ENCODE measurements around the gene PTPN3.

The PTPN3 gene

DNA sequence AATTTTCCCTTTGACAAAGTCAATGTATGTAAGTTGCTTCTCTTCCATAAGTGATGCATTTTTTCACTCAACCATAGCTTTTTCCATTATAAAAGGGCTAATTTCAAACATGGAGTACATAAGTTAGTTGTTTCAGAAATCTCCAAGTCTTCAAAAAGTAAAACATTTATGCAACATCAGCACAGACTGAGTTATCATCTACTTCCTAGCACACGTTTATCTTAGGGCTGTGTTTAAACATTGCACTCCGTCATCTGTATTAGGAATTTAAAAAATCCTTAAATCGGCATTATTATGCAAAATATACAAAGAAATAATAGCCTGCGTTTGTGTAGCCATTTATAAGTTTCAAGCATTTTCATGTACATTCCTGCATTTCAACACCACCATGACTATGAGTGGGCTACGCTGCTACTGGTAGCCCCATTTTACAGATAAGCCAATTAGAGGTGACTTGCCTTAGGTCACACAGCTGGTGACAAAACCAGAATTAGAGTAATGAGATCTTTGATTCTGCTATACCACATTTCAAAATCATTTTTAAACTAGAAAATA lies 43.4 kb downstream of the PTPN3 start:
- no peak for DNase-seq (ENCODE audit: low read depth in 3 of 3, low spot score in 1 of 3)

DNA sequence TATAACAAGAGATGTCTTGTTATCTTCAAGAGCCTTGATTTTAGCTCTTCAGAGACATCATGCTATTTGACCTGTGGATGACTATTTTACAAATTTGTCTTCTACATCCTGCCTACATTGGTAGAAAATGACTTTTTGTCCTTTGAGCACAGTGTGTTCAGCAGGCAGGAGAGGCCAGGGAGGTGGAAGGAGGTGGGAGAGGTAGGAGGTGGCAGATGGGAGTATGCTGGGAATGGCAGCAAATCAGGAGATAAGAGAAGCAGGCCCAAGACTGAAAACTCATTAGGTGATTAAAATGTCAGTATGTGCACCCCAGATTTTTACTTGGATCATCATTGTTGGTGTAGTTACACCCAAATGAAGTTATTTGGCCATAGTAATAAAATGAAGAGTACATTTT lies 44.1 kb downstream of the PTPN3 start:
- no peak for DNase-seq (ENCODE audit: low read depth in 3 of 3, low spot score in 1 of 3)

GRCh38 chr9:109453210-109453842 lies 44.8 kb downstream of the PTPN3 start:
- no peak for DNase-seq (ENCODE audit: low read depth in 3 of 3, low spot score in 1 of 3)

DNA sequence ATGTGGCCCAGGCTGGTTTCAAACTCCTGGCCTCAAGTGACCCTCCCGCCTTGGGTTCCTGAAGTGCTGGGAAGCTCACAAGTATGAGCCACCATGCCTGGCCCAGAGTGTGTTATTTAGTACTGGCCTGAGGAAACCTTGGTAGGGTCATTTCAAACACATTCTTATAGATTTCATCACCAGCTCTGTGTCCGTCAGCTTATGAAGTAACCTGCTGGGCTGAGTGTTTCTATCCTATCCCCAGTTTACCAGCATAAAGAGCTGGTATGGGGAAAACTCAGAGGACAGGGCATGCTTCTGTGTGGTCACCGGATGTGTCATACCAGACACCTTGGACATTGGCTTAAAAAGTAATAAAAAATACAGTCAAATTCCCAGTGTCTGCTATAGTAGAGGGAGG lies 45.3 kb downstream of the PTPN3 start:
- DNase-seq (ENCODE audit: low read depth in 3 of 3, low spot score in 1 of 3): no peak

DNA sequence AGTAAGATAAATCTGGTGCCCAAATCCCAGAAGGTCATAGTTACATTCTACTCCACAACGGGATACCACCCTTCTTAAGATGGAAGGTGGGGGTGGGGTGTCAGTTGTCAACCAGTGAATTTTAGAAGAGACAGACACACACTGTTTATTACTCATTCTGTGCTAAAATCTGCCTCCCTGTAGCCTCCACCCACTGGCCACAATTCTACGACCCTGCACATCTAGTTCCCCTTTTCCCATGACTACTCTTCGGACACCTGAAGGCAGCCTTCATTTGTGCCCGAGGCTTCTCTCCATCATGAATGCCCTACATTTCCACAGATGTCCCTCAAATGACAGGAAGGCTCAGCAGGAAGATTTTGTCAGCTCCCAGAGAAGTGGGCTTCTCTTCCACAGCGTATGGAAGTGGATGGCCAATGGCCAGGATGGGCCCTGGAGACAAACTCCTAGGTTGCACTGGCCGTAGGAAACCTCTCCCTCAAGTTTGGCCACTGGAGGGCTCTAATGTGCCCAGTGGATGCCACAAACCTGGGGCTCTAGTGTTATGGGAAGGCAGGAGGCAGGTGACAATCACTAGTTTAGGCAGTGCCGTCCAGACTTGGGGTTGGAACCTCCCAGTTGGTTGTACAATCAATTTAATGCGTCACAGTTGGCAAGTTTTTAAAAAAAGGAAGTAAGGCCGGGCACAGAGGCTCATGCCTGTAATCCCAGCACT lies 46.6 kb downstream of the PTPN3 start:
- no peak for DNase-seq (ENCODE audit: low read depth in 3 of 3, low spot score in 1 of 3)

GRCh38 chr9:109450346-109450745 lies 47.8 kb downstream of the PTPN3 start:
- no peak for DNase-seq (ENCODE audit: low read depth in 3 of 3, low spot score in 1 of 3)

- no peak for DNase-seq (ENCODE audit: low read depth in 3 of 3, low spot score in 1 of 3)
These were observed 48.9 kb downstream of the PTPN3 start for GRCh38 chr9:109449036-109449798.

- DNase-seq (ENCODE audit: low read depth in 3 of 3, low spot score in 1 of 3): no peak
These were observed 49.9 kb downstream of the PTPN3 start for GRCh38 chr9:109448223-109448622.

DNA sequence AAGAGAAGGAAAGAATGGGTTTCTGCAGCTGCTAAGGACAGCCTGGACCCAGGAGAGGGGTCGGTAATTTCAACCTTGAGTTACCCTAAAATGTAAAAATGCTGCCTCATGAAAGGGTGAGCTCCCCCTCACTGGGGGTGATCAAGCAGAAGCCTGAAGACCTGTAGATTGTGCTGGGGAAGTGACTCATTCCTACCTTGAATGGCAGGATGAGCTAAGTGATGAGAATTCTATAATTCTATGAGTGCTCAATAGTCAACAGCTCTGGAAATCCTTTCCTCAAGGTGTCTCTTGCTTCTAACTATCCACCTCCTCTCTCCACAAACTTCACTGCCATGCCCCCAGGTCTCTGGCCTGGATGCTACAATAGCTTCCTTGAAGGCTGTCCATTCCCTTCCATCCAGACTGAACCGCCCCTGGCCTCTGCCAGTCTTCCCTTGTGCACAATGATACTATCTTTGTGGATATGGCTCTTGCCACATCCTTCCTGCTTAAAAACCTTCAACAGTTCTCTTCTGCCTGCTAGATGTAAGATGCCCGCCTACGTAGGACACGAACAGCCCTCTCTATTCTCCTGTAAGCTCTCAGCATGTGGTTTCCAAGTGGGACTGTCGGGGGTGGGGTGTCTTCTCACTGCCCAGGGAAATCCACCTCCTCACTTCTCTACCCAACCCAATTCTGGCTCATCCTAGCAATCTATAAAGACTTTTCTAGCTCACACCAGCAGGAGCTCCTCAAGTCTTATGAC lies 50.6 kb downstream of the PTPN3 start:
- DNase-seq (ENCODE audit: low read depth in 3 of 3, low spot score in 1 of 3): no peak

DNA sequence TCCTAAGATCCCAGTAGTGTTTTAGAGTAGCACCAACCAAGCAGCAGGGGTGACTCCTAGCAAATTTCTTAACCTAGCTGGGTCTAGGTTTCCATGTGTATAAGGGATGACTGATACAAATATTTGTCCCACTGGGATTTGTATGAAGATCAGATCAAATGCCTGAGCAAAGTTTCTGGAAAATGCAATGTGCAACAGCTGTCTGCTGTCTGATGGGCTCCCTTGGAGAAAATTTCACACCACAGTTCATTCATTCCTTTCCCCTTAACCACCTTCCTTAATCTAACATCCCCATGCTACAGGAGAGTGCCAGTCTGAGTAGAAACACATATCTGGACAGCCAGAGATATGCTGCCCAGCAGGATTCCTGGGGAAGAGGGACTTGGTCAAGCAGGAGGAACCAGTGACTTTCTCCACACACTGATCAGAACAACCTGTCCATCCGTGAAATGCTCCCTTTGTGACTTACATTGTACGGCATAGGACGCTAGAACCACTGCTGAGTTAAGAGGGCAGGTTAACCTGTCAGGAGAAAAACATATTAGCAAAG lies 53.3 kb downstream of the PTPN3 start:
- no peak for DNase-seq (ENCODE audit: low read depth in 3 of 3, low spot score in 1 of 3)

DNA sequence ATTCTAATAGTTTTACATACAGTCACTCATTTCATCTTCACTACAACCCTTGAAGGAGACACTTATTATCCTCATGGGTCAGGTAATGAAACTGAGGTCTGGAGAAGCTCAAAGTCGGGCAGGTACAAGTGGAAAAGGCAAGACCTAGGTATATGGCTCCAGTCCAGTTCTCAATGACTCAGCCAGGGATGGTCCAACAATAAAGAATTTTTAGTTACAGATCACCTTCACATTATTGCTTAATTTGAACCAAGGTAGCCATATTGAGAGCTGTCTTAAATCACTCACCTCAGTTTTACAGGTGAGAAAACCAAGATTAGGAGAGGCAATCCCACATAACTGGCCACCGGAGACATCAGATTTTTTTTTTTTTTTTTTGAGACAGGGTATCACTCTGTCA lies 55.4 kb downstream of the PTPN3 start:
- no peak for DNase-seq (ENCODE audit: low read depth in 3 of 3, low spot score in 1 of 3)

DNA sequence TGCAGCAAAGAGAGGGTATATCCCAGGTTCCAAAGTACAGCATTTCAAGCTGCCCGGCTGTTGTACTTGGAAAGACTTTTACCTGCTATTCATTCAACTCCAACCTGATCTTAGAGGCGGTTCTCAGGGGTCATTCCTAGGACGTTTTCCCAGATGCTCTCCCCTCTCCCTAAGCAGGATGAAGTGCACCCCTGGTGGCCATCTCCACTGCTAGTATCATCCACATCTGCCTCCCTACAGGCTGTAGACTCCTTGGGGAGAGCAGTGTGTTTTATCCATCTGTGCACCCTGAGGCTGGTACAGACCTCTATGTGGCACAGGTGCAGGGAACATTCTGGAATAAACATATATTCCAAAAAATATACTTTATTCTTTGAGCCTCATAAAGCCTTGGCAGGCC lies 56.8 kb downstream of the PTPN3 start:
- no peak for DNase-seq (ENCODE audit: low read depth in 3 of 3, low spot score in 1 of 3)

DNA sequence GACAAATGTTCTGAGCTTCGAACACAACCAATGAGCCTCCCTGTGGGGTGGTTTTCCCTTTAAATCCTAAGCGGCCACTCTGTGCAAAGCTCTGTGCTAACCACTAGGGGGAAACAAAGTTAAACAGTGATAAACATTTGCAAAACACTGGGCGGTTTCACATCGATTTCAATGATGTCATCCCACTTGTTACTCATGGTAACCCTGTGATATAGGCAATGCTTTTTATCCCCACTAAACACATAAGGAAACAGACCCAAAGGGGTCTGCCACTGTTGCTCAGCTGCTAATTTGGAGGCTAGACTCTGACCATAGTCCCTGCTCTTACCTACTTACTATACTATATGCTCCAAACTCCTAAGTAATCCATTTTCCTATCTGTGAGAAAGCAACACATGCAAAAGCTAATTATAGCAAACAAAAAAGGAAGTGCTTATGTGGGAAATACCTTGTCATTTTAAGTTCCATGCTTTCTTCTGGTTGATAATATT lies 57.3 kb downstream of the PTPN3 start:
- DNase-seq (ENCODE audit: low read depth in 3 of 3, low spot score in 1 of 3): no peak

DNA sequence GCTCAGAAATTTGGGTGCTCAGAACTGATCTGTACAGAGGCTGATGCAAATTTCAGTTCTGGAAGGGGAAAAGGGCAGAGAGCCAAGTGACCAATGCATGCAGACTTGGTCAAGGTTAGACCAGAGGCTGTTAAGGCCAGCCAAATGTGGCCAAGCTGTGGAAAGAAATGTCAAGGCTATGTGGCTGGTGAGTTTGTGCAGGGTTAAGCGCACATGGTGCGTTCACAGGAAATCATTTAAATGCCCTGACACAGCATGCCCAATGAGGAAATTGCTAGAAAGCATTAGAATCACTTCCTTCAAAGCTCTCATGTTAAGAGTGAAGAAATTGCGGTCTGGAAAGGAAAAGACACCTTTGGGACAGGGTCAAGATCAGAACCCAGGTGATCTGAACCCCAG lies 58.0 kb downstream of the PTPN3 start:
- DNase-seq (ENCODE audit: low read depth in 3 of 3, low spot score in 1 of 3): no peak

- no peak for DNase-seq (ENCODE audit: low read depth in 3 of 3, low spot score in 1 of 3)
These were observed 58.6 kb downstream of the PTPN3 start for GRCh38 chr9:109439378-109440116.

- no peak for DNase-seq (ENCODE audit: low read depth in 3 of 3, low spot score in 1 of 3)
These were observed 60.8 kb downstream of the PTPN3 start for GRCh38 chr9:109437286-109437685.

GRCh38 chr9:109436071-109436470 lies 62.0 kb downstream of the PTPN3 start:
- DNase-seq (ENCODE audit: low read depth in 3 of 3, low spot score in 1 of 3): no peak

GRCh38 chr9:109433476-109433875 lies 64.6 kb downstream of the PTPN3 start:
- no peak for DNase-seq (ENCODE audit: low read depth in 3 of 3, low spot score in 1 of 3)

DNA sequence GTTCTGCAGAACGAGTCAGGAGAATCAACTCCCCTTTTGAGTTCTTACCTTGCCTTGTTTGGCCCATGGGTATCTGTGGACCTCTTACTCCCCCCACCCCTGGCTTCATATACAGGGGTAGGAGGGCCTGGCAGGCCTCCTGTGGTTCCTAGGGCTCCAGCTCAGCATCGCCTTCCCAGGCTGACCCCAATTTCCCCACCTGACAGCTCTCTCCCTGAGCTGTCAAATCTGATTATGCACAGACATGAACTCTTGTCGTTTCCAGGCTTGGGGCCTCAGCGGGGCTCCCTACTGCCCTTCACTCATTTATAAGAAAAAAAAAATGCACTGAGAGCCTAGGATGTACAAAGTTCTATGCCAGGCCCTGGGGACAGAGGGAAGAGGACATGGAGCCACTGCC lies 67.9 kb downstream of the PTPN3 start:
- no peak for DNase-seq (ENCODE audit: low read depth in 3 of 3, low spot score in 1 of 3)

DNA sequence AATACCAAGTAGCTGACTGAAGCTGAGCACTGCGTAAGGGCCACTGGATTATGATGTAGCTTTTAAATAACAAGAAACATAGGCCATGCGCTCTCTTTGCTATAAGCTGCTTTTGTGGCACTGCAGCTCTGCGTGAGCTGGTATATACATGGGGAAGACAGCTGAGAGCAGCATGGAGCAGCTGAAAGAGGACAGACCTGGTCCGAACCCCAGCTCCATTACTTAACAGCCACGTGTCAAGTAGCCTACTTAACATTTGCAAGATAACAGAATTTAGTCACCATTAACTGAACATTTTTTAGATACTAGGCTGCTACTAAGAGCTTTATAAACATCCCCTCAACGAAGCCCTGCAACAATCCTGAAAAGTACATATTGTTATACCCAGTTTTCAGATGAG lies 69.3 kb downstream of the PTPN3 start:
- DNase-seq (ENCODE audit: low read depth in 3 of 3, low spot score in 1 of 3): no peak
